SU-DHL-6 (cell line): Measurements from ENCODE around the gene CDK13.

ENCODE experiments used
- H2AFZ ChIP-seq: fragments of 200-600 bp; sonication (generic); 2 replicates; pipeline ENCODE4 v1.6.1; 2014; ENCODE audit warnings: low read depth, mild to moderate bottlenecking, moderate library complexity, mixed read lengths, antibody characterized with exemption, low read length; ENCODE audit not compliant: severe bottlenecking
- H3F3A ChIP-seq: fragments of 200-600 bp; shearing (Covaris generic); 2 replicates; pipeline ENCODE4 v1.6.0; 2016; ENCODE audit warnings: antibody characterized with exemption, mild to moderate bottlenecking; ENCODE audit not compliant: insufficient read depth
- H3K27ac ChIP-seq: fragments of 200-600 bp; sonication (generic); 2 replicates; pipeline ENCODE4 v1.5.1; 2016; ENCODE audit warnings: low read depth, mild to moderate bottlenecking, low read length, moderate library complexity, mixed read lengths
- H3K27me3 ChIP-seq: fragments of 200-600 bp; sonication (generic), shearing (Covaris generic); 2 replicates; pipeline ENCODE4 v1.6.0; 2014; ENCODE audit warnings: mild to moderate bottlenecking, low read length
- H3K36me3 ChIP-seq: fragments of 200-600 bp; sonication (generic); 2 replicates; pipeline ENCODE4 v1.6.1; 2014; ENCODE audit warnings: mild to moderate bottlenecking, low read length, mixed read lengths
- H3K4me2 ChIP-seq: fragments of 300-600, 200-600 bp; shearing (Covaris generic), sonication (generic); 2 replicates; pipeline ENCODE4 v1.6.0; 2014; ENCODE audit warnings: low read length, low read depth, mild to moderate bottlenecking; ENCODE audit not compliant: poor library complexity, severe bottlenecking
- H3K4me3 ChIP-seq: fragments of 200-600 bp; sonication (generic); 2 replicates; pipeline ENCODE4 v1.5.1; 2014; ENCODE audit warnings: antibody characterized with exemption, low read length, mild to moderate bottlenecking, mixed read lengths; ENCODE audit not compliant: insufficient read depth, poor library complexity, severe bottlenecking
- H3K79me2 ChIP-seq: fragments of 200-600 bp; sonication (generic); 2 replicates; pipeline ENCODE4 v1.6.1; 2014; ENCODE audit warnings: mild to moderate bottlenecking, low read length, moderate library complexity; ENCODE audit not compliant: insufficient read depth
- H3K9ac ChIP-seq: fragments of 200-600 bp; sonication (generic); 2 replicates; pipeline ENCODE4 v1.7.0; 2014; ENCODE audit warnings: mild to moderate bottlenecking, low read length
- H3K9me2 ChIP-seq: fragments of 200-600 bp; sonication (generic); replicated peaks from 2 replicates; pipeline ENCODE4 v1.6.1; 2014; ENCODE audit warnings: low read length; ENCODE audit not compliant: insufficient read depth
- H3K9me3 ChIP-seq: fragments of 200-600 bp; sonication (generic); 2 replicates; pipeline ENCODE4 v1.6.1; 2014; ENCODE audit warnings: low read length, mixed read lengths; ENCODE audit not compliant: insufficient read depth
- H4K20me1 ChIP-seq: fragments of 200-600 bp; sonication (generic); 2 replicates; pipeline ENCODE4 v1.6.1; 2014; ENCODE audit warnings: low read depth, mild to moderate bottlenecking, antibody characterized with exemption, low read length, moderate library complexity, mixed read lengths
- EZH2phosphoT487 ChIP-seq: fragments of 200-600 bp; sonication (generic), shearing (Covaris generic); conservative IDR thresholded peaks from 2 replicates; pipeline ENCODE4 v1.6.1; 2018; ENCODE audit warnings: mild to moderate bottlenecking, antibody characterized with exemption, low read length, moderate library complexity, mixed read lengths
- TF ChIP-seq, protein P1 (sequence below): fragments of 200-600 bp; sonication (generic); IDR thresholded peaks from one replicate; pipeline ENCODE4 v1.5.1; 2017; ENCODE audit warnings: antibody characterized with exemption, mild to moderate bottlenecking, low read length, moderate library complexity; ENCODE audit not compliant: insufficient read depth, poor library complexity, severe bottlenecking

CDK13 gene

DNA sequence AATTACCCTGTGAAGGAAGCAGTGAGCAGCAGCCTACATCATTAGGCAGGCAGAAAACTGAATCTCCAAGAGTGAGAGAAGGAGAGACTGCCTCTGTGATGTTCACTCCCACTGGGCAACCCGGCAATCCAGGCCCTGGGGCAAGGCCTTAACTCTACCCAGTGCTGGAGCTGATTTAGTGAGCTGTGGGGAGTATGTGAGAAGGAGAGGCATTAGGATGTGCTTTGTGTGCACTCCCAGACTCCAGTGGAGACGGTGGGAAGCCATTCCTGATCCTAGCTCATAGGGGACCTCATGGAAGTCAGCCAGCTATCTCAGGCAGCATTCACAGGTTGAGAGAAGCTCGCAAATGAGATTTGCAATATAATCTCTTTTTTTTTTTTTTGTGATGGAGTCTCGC is 41.1 kb upstream of the CDK13 start:
- Histone ChIP-seq H3K27ac (no peak overlapping the region), H3K9me2 (no peaks in the 10 kb centered on the region), H4K20me1 (no peaks in the 10 kb centered on the region), H3K79me2 (no peaks in the 10 kb centered on the region), H3K9ac (no peak overlapping the region), H3K4me3 (no peak overlapping the region), H3K36me3 (no peaks in the 10 kb centered on the region), H3F3A (no peaks in the 10 kb centered on the region), H2AFZ (no peak overlapping the region), H3K4me2 (no peak overlapping the region), H3K27me3 (no peaks in the 10 kb centered on the region), H3K9me3 (0 out of 2 replicates have a peak, but pooled peaks cover 5% of the 10 kb centered on the region)
- no peak for TF ChIP-seq EZH2phosphoT487
- TF ChIP-seq, protein P1, sequence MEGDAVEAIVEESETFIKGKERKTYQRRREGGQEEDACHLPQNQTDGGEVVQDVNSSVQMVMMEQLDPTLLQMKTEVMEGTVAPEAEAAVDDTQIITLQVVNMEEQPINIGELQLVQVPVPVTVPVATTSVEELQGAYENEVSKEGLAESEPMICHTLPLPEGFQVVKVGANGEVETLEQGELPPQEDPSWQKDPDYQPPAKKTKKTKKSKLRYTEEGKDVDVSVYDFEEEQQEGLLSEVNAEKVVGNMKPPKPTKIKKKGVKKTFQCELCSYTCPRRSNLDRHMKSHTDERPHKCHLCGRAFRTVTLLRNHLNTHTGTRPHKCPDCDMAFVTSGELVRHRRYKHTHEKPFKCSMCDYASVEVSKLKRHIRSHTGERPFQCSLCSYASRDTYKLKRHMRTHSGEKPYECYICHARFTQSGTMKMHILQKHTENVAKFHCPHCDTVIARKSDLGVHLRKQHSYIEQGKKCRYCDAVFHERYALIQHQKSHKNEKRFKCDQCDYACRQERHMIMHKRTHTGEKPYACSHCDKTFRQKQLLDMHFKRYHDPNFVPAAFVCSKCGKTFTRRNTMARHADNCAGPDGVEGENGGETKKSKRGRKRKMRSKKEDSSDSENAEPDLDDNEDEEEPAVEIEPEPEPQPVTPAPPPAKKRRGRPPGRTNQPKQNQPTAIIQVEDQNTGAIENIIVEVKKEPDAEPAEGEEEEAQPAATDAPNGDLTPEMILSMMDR, result no peak

GRCh38 chr7:39909526-39909925 is 40.5 kb upstream of the CDK13 start:
- no peak overlapping the region for H3K9ac ChIP-seq
- TF ChIP-seq, protein P1, result no peak
- TF ChIP-seq EZH2phosphoT487, result no peak
- no peak overlapping the region for H3K27ac ChIP-seq
- no peak overlapping the region for H3K4me3 ChIP-seq
- H3K4me2 ChIP-seq, result no peak overlapping the region
- H2AFZ ChIP-seq, result no peak overlapping the region
- H3K9me3 ChIP-seq, result 0 out of 2 replicates have a peak, but pooled peaks cover 5% of the 10 kb centered on the region
- no peaks in the 10 kb centered on the region for H3K27me3 ChIP-seq
- no peaks in the 10 kb centered on the region for H3F3A ChIP-seq
- H4K20me1 ChIP-seq, result no peaks in the 10 kb centered on the region
- H3K79me2 ChIP-seq, result no peaks in the 10 kb centered on the region
- H3K9me2 ChIP-seq, result no peaks in the 10 kb centered on the region
- no peaks in the 10 kb centered on the region for H3K36me3 ChIP-seq

- Histone ChIP-seq H3K4me3 (no peak overlapping the region), H3K9me3 (0 out of 2 replicates have a peak, but pooled peaks cover 5% of the 10 kb centered on the region), H3F3A (no peaks in the 10 kb centered on the region), H3K9me2 (no peaks in the 10 kb centered on the region), H3K4me2 (no peak overlapping the region), H3K36me3 (no peaks in the 10 kb centered on the region), H4K20me1 (no peaks in the 10 kb centered on the region), H3K27me3 (no peaks in the 10 kb centered on the region), H3K9ac (no peak overlapping the region), H3K79me2 (no peaks in the 10 kb centered on the region), H2AFZ (no peak overlapping the region), H3K27ac (no peak overlapping the region)
- TF ChIP-seq, protein P1, result no peak
- TF ChIP-seq EZH2phosphoT487, result no peak
These were observed 39.8 kb upstream of the CDK13 start for GRCh38 chr7:39910108-39910869.
